Memory B cell (primary cell): ENCODE measurements around the gene NPAS4.
"Not testable (repeated sequence)": the region's sequence is repeated elsewhere in the genome, so short reads cannot be mapped to it uniquely, and the experiment has no call there.

Experiments used
- ATAC-seq: fragments of 150-1000 bp; cut with Tn5 transposase; 2 replicates; pipeline ENCODE4 v1.10.0; 2021; ENCODE audit warnings: low read depth, mild to moderate bottlenecking, moderate library complexity
- DNase-seq, 2 donors: peaks; one replicate each; pipeline ENCODE4 v3.0.0; 2022; ENCODE audit warnings: low spot score in 2 of 2
- H3K27ac Mint-ChIP-seq: one replicate; pipeline ENCODE4 v1.8.0; 2022; ENCODE audit warnings: mild to moderate bottlenecking, moderate library complexity, mixed read lengths
- H3K27me3 Mint-ChIP-seq: one replicate; pipeline ENCODE4 v1.8.0; 2022; ENCODE audit warnings: mixed read lengths
- H3K36me3 Mint-ChIP-seq: one replicate; pipeline ENCODE4 v1.8.0; 2022; ENCODE audit warnings: mild to moderate bottlenecking, mixed read lengths
- H3K4me1 Mint-ChIP-seq: one replicate; pipeline ENCODE4 v1.8.0; 2022; ENCODE audit warnings: mixed read lengths
- H3K4me3 Mint-ChIP-seq: one replicate; pipeline ENCODE4 v1.8.0; 2022; ENCODE audit warnings: mild to moderate bottlenecking, moderate library complexity, mixed read lengths
- H3K9me3 Mint-ChIP-seq: one replicate; pipeline ENCODE4 v1.8.0; 2022; ENCODE audit warnings: mixed read lengths

NPAS4 gene

GRCh38 chr11:66420671-66421476 is at the start of gene NPAS4:
TSS of gene NPAS4 (plus strand) at chr11:66421035. CDS start at chr11:66421180, 145 bp downstream.
- Mint-ChIP-seq H3K36me3 (no peaks in the 10 kb centered on the region), H3K9me3 (peaks cover 4% of the 10 kb centered on the region), H3K4me1 (peaks cover 5% of the 10 kb centered on the region), H3K27ac (no peak within 1 kb of the TSS), H3K27me3 (peaks cover 27% of the 10 kb centered on the region), H3K4me3 (no peak within 1 kb of the TSS)
- no peak for ATAC-seq
- DNase-seq = no peak

- H3K4me1 Mint-ChIP-seq = peaks cover 8% of the 10 kb centered on the region
- no peaks in the 10 kb centered on the region for H3K9me3 Mint-ChIP-seq
- peak within 1 kb of the TSS; percentile 81 for H3K4me3 Mint-ChIP-seq
- H3K36me3 Mint-ChIP-seq = no peaks in the 10 kb centered on the region
- H3K27ac Mint-ChIP-seq = peak within 1 kb of the TSS; percentile 47
- H3K27me3 Mint-ChIP-seq = no peaks in the 10 kb centered on the region
- peak; percentile 45 to 69 for DNase-seq
- peak; percentile 70 for ATAC-seq
These were observed 49.0 kb upstream of the NPAS4 start, which contains the start of gene SLC29A2 for GRCh38 chr11:66371627-66372415. TSS of gene SLC29A2 (minus strand) at chr11:66371760. CDS start at chr11:66371591, 169 bp downstream.

GRCh38 chr11:66373265-66373664 is 47.6 kb upstream of the NPAS4 start:
- ATAC-seq (no peak), DNase-seq (no peak)
- no peak overlapping the region for H3K4me3 Mint-ChIP-seq
- peaks cover 8% of the 10 kb centered on the region for H3K4me1 Mint-ChIP-seq
- H3K9me3 Mint-ChIP-seq = no peaks in the 10 kb centered on the region
- H3K27ac Mint-ChIP-seq = no peak overlapping the region
- H3K36me3 Mint-ChIP-seq = no peaks in the 10 kb centered on the region
- H3K27me3 Mint-ChIP-seq = no peaks in the 10 kb centered on the region

- H3K27me3 Mint-ChIP-seq, H3K4me3 Mint-ChIP-seq: not testable (repeated sequence)
These were observed 47.0 kb upstream of the NPAS4 start for GRCh38 chr11:66373690-66374287.

GRCh38 chr11:66380264-66380663 is 40.6 kb upstream of the NPAS4 start:
- H3K4me3 Mint-ChIP-seq, DNase-seq, H3K4me1 Mint-ChIP-seq: not testable (repeated sequence)

More at GRCh38 chr11:66373690-66374287, 47.0 kb upstream of the NPAS4 start:
- not testable (repeated sequence) for ATAC-seq, H3K9me3 Mint-ChIP-seq, DNase-seq, H3K4me1 Mint-ChIP-seq, H3K27ac Mint-ChIP-seq, H3K36me3 Mint-ChIP-seq

GRCh38 chr11:66384316-66384715 is 36.5 kb upstream of the NPAS4 start:
- H3K36me3 Mint-ChIP-seq, H3K27ac Mint-ChIP-seq, H3K9me3 Mint-ChIP-seq, H3K27me3 Mint-ChIP-seq, H3K4me3 Mint-ChIP-seq, H3K4me1 Mint-ChIP-seq, DNase-seq, ATAC-seq: not testable (repeated sequence)

More at GRCh38 chr11:66380264-66380663, 40.6 kb upstream of the NPAS4 start:
- not testable (repeated sequence) for H3K27ac Mint-ChIP-seq, H3K27me3 Mint-ChIP-seq, H3K9me3 Mint-ChIP-seq, ATAC-seq, H3K36me3 Mint-ChIP-seq

GRCh38 chr11:66386171-66387069 is 34.4 kb upstream of the NPAS4 start:
- Mint-ChIP-seq H3K4me1 (peaks cover 10% of the 10 kb centered on the region), H3K4me3 (peak overlapping the region; percentile 62), H3K9me3 (no peaks in the 10 kb centered on the region), H3K27me3 (no peaks in the 10 kb centered on the region), H3K36me3 (no peaks in the 10 kb centered on the region), H3K27ac (peak overlapping the region; percentile 9)
- DNase-seq (peak; percentile 82 to 88), ATAC-seq (peak; percentile 83)

GRCh38 chr11:66388780-66389386 is 32.0 kb upstream of the NPAS4 start:
- peaks cover 2% of the 10 kb centered on the region for H3K27me3 Mint-ChIP-seq
- H3K4me3 Mint-ChIP-seq = no peak overlapping the region
- no peak overlapping the region for H3K27ac Mint-ChIP-seq
- ATAC-seq (peak; percentile 66), DNase-seq (peak; percentile 58)
- H3K9me3 Mint-ChIP-seq = no peaks in the 10 kb centered on the region
- H3K4me1 Mint-ChIP-seq = peaks cover 10% of the 10 kb centered on the region
- no peaks in the 10 kb centered on the region for H3K36me3 Mint-ChIP-seq

- H3K27ac Mint-ChIP-seq = no peak overlapping the region
- H3K4me3 Mint-ChIP-seq = no peak overlapping the region
- H3K4me1 Mint-ChIP-seq = peaks cover 5% of the 10 kb centered on the region
These were observed 29.5 kb upstream of the NPAS4 start for GRCh38 chr11:66391322-66391721.

GRCh38 chr11:66393954-66394353 is 26.9 kb upstream of the NPAS4 start:
- Mint-ChIP-seq H3K4me1 (peaks cover 5% of the 10 kb centered on the region), H3K9me3 (no peaks in the 10 kb centered on the region), H3K27ac (no peak overlapping the region), H3K4me3 (no peak overlapping the region), H3K27me3 (peaks cover 6% of the 10 kb centered on the region), H3K36me3 (no peaks in the 10 kb centered on the region)
- DNase-seq (no peak), ATAC-seq (no peak)

More at GRCh38 chr11:66391322-66391721, 29.5 kb upstream of the NPAS4 start:
- no peak for DNase-seq
- H3K36me3 Mint-ChIP-seq = no peaks in the 10 kb centered on the region
- H3K27me3 Mint-ChIP-seq = peaks cover 5% of the 10 kb centered on the region
- H3K9me3 Mint-ChIP-seq = no peaks in the 10 kb centered on the region
- ATAC-seq = peak; percentile 58

GRCh38 chr11:66407651-66408050 is 13.2 kb upstream of the NPAS4 start:
- DNase-seq = no peak
- Mint-ChIP-seq H3K36me3 (no peaks in the 10 kb centered on the region), H3K9me3 (no peaks in the 10 kb centered on the region), H3K4me1 (peaks cover 4% of the 10 kb centered on the region), H3K27ac (no peak overlapping the region), H3K27me3 (peaks cover 28% of the 10 kb centered on the region), H3K4me3 (no peak overlapping the region)
- ATAC-seq = no peak

- H3K27ac Mint-ChIP-seq = no peak overlapping the region
- no peaks in the 10 kb centered on the region for H3K36me3 Mint-ChIP-seq
- H3K4me3 Mint-ChIP-seq = peak overlapping the region; percentile 80
- ATAC-seq (peak; percentile 84), DNase-seq (peak; percentile 94 to 98)
- peaks cover 4% of the 10 kb centered on the region for H3K4me1 Mint-ChIP-seq
- H3K9me3 Mint-ChIP-seq = no peaks in the 10 kb centered on the region
- H3K27me3 Mint-ChIP-seq = peaks cover 29% of the 10 kb centered on the region
These were observed 12.2 kb upstream of the NPAS4 start for GRCh38 chr11:66408488-66409214.
